ENCODE data around the gene MSX2. TPM values are rescaled to one million over a fixed set of nuclear protein-coding genes. Genes with fewer than 3 reads are reported as not detected.

The MSX2 gene
- total and polyA plus RNA-seq, 2 of the 8 experiments (the other 6 are each of a cell fraction or from before 2014, with no cell fraction given) = 0.24 to 0.47 TPM

DNA sequence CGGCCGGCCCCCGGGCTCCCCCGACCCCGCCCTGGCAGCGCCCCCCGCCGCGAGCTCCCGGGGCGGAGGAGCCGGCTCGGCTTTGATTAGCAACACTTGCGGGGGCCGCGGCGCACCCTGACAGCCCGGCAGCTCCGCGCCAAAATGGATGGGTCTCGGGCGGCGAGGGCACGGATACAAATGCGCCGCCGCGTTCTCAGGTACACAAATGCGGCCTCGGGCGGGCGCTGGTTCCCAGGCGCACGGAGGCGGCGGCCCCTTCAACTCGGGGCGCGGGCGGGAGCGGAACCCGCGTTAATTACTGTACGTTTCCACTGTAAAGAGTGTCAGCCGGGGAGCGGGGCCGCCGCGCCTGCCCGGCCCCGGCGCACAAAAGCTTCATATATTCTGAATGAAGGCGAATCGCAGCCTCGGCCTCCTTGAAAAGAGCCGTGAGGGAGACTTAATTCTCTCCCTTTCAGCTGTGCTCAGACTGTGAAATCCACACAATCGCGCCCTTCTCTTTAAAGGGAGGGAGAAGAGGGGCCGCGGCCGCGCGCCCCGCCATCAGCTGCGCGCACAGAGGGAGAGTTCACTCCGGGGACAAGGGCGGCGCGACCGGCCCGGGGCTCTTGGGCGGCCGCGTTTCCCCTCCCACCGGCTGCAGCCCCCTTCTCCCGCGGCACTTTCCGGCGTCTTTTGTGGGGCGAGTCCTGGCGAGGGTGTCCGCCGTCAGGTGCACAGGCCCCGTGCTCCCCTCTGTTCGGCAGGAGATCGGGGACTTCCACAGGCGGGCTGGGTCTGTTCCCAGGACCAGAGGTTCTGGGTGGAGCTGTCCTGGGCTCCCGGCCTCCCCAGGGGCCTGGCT, 27.0 kb downstream of the MSX2 start (continued):
- TF ChIP-seq SP1 (IDR thresholded peaks at IDR 0.05; ENCODE audit: low read depth, low read length) = no peak
